ACC112 (cell line): ENCODE data around the gene CDH15.

Source experiments
- H2AFZ ChIP-seq: fragments of 200-600 bp; sonication (generic); one replicate; pipeline ENCODE4 v1.6.0; 2017; ENCODE audit warnings: antibody characterized with exemption, low read length; ENCODE audit not compliant: unreplicated experiment
- H3K27ac ChIP-seq: fragments of 200-600 bp; sonication (generic); 2 replicates; pipeline ENCODE4 v1.5.1; 2014; ENCODE audit warnings: low read depth, mild to moderate bottlenecking, antibody characterized with exemption, low read length, moderate library complexity
- H3K27me3 ChIP-seq: fragments of 200-600 bp; sonication (generic); 2 replicates; pipeline ENCODE4 v1.6.1; 2014; ENCODE audit warnings: mild to moderate bottlenecking, antibody characterized with exemption, low read length, moderate library complexity, mixed read lengths; ENCODE audit not compliant: insufficient read depth
- H3K36me3 ChIP-seq: fragments of 200-600 bp; sonication (generic); 2 replicates; pipeline ENCODE4 v1.6.1; 2016; ENCODE audit warnings: mild to moderate bottlenecking, antibody characterized with exemption, low read length, moderate library complexity, mixed read lengths; ENCODE audit not compliant: insufficient read depth
- H3K4me1 ChIP-seq: fragments of 200-600 bp; sonication (generic); one replicate; pipeline ENCODE4 v1.6.1; 2016; ENCODE audit warnings: low read length, mixed read lengths; ENCODE audit not compliant: insufficient read depth, unreplicated experiment, control insufficient read depth
- H3K4me3 ChIP-seq: fragments of 200-600 bp; sonication (generic); 2 replicates; pipeline ENCODE4 v1.5.1; 2014; ENCODE audit warnings: mild to moderate bottlenecking, low read depth, low read length
- H3K79me2 ChIP-seq: fragments of 200-600 bp; sonication (generic); one replicate; pipeline ENCODE4 v1.6.0; 2016; ENCODE audit warnings: low read length; ENCODE audit not compliant: control insufficient read depth, unreplicated experiment, insufficient read depth

CDH15 gene

GRCh38 chr16:89175280-89176146 is 4.0 kb downstream of the CDH15 start:
- H2AFZ ChIP-seq: no peak overlapping the region
- H3K27ac ChIP-seq: no peak overlapping the region
- H3K27me3 ChIP-seq: peaks cover 6% of the 10 kb centered on the region
- H3K4me3 ChIP-seq: no peak overlapping the region
- no peaks in the 10 kb centered on the region for H3K36me3 ChIP-seq
- H3K4me1 ChIP-seq: no peaks in the 10 kb centered on the region
- H3K79me2 ChIP-seq: no peaks in the 10 kb centered on the region

- no peaks in the 10 kb centered on the region for H3K36me3 ChIP-seq
- H3K79me2 ChIP-seq: no peaks in the 10 kb centered on the region
- H3K27me3 ChIP-seq: no peaks in the 10 kb centered on the region
- no peak overlapping the region for H3K4me3 ChIP-seq
- no peak overlapping the region for H2AFZ ChIP-seq
- H3K27ac ChIP-seq: no peak overlapping the region
- no peaks in the 10 kb centered on the region for H3K4me1 ChIP-seq
Observed at GRCh38 chr16:89176147-89176690, 4.7 kb downstream of the CDH15 start.

GRCh38 chr16:89176717-89177116 is 5.2 kb downstream of the CDH15 start:
- H3K27ac ChIP-seq: no peak overlapping the region
- H3K36me3 ChIP-seq: no peaks in the 10 kb centered on the region
- no peaks in the 10 kb centered on the region for H3K27me3 ChIP-seq
- H3K4me1 ChIP-seq: no peaks in the 10 kb centered on the region
- H3K4me3 ChIP-seq: no peak overlapping the region
- H2AFZ ChIP-seq: no peak overlapping the region
- H3K79me2 ChIP-seq: no peaks in the 10 kb centered on the region

- no peak overlapping the region for H3K27ac ChIP-seq
- H3K4me1 ChIP-seq: no peaks in the 10 kb centered on the region
- no peak overlapping the region for H2AFZ ChIP-seq
- no peaks in the 10 kb centered on the region for H3K79me2 ChIP-seq
- H3K27me3 ChIP-seq: no peaks in the 10 kb centered on the region
- H3K4me3 ChIP-seq: no peak overlapping the region
- no peaks in the 10 kb centered on the region for H3K36me3 ChIP-seq
Observed at GRCh38 chr16:89177501-89177900, 6.0 kb downstream of the CDH15 start.

GRCh38 chr16:89178453-89179147 is 7.1 kb downstream of the CDH15 start:
- H3K27ac ChIP-seq: no peak overlapping the region
- no peak overlapping the region for H3K4me3 ChIP-seq
- no peaks in the 10 kb centered on the region for H3K4me1 ChIP-seq
- no peak overlapping the region for H2AFZ ChIP-seq
- no peaks in the 10 kb centered on the region for H3K36me3 ChIP-seq
- peaks cover 5% of the 10 kb centered on the region for H3K27me3 ChIP-seq
- H3K79me2 ChIP-seq: no peaks in the 10 kb centered on the region

- Histone ChIP-seq H3K27ac (no peak overlapping the region), H3K27me3 (peaks cover 11% of the 10 kb centered on the region), H3K36me3 (no peaks in the 10 kb centered on the region), H3K79me2 (no peaks in the 10 kb centered on the region), H2AFZ (no peak overlapping the region), H3K4me3 (no peak overlapping the region), H3K4me1 (no peaks in the 10 kb centered on the region)
Observed at GRCh38 chr16:89179148-89179484, 7.6 kb downstream of the CDH15 start.

- Histone ChIP-seq H2AFZ (no peak overlapping the region), H3K79me2 (no peaks in the 10 kb centered on the region), H3K27ac (no peak overlapping the region), H3K4me1 (no peaks in the 10 kb centered on the region), H3K27me3 (peaks cover 12% of the 10 kb centered on the region), H3K4me3 (no peak overlapping the region), H3K36me3 (no peaks in the 10 kb centered on the region)
Observed at GRCh38 chr16:89179656-89180315, 8.2 kb downstream of the CDH15 start.

- Histone ChIP-seq H3K4me3 (no peak overlapping the region), H3K79me2 (no peaks in the 10 kb centered on the region), H3K4me1 (no peaks in the 10 kb centered on the region), H3K36me3 (no peaks in the 10 kb centered on the region), H2AFZ (no peak overlapping the region), H3K27ac (no peak overlapping the region), H3K27me3 (peaks cover 12% of the 10 kb centered on the region)
Observed at GRCh38 chr16:89183463-89183862, 11.9 kb downstream of the CDH15 start.

- Histone ChIP-seq H3K36me3 (no peaks in the 10 kb centered on the region), H2AFZ (no peak overlapping the region), H3K27ac (no peak overlapping the region)
Observed at GRCh38 chr16:89183975-89184676, 12.6 kb downstream of the CDH15 start.

GRCh38 chr16:89184677-89184932 is 13.1 kb downstream of the CDH15 start:
- H2AFZ ChIP-seq: no peak overlapping the region
- no peaks in the 10 kb centered on the region for H3K4me1 ChIP-seq
- H3K36me3 ChIP-seq: no peaks in the 10 kb centered on the region
- no peak overlapping the region for H3K4me3 ChIP-seq
- no peak overlapping the region for H3K27ac ChIP-seq
- no peaks in the 10 kb centered on the region for H3K79me2 ChIP-seq
- H3K27me3 ChIP-seq: peaks cover 12% of the 10 kb centered on the region

More at GRCh38 chr16:89183975-89184676, 12.6 kb downstream of the CDH15 start:
- no peak overlapping the region for H3K4me3 ChIP-seq
- H3K4me1 ChIP-seq: no peaks in the 10 kb centered on the region
- H3K79me2 ChIP-seq: no peaks in the 10 kb centered on the region
- H3K27me3 ChIP-seq: peaks cover 12% of the 10 kb centered on the region
